Measurements from ENCODE around the gene C1QTNF1.

Gene C1QTNF1

GRCh38 chr17:79095345-79096055, 71.5 kb downstream of the C1QTNF1 start:
- no peak for DNase-seq (ENCODE audit: low spot score)

DNA sequence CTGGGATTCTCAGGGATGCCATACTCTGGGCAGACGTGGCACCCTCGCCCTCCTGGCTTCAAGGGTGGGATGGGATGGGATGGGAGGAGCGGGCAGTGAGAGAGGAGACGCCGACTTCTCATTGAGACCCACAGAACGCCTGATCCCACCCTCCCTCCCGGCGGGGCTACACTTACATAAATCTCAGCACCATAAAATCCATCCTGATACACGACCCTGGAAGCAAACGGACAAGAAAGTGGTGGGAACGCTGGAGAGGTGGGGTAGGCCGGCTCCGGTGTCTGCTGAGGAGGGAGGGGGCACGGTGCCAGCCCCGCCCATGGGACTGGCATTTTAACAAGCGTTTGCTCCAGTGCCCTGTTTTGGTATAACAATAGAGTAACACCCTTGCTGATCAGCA, 72.5 kb downstream of the C1QTNF1 start:
- no peak for DNase-seq (ENCODE audit: low spot score)

- no peak for DNase-seq (ENCODE audit: low spot score)
Observed at GRCh38 chr17:79097226-79098055, 73.5 kb downstream of the C1QTNF1 start.

- no peak for DNase-seq (ENCODE audit: low spot score)
Observed at GRCh38 chr17:79098282-79098867, 74.4 kb downstream of the C1QTNF1 start.
